ENCODE results near the gene BPIFB1. TPM values are rescaled to one million over a fixed set of nuclear protein-coding genes. Genes with fewer than 3 reads are reported as not detected.

BPIFB1 gene
- total and polyA plus RNA-seq, 2 donors (not counting 3 experiments of a cell fraction or from before 2014, with no cell fraction given): not detected

DNA sequence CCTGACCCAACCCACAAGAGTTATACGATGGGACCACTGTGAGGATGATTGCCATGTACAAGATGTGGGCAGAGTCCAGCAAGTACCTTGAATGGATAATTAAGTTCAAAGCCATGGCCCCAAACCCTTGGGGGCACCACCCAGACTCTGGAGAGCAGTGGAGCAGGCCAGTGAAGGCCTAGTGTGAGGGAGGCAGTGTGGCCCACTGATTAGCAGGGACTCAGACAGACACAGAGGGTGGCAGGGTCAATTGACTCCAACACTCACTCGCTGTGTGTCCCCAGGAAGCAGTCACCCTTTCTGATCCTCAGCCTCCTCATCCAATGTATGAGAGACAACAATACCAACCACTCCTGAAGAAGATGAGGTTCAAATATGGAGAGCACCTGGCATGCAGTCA, 49.0 kb upstream of the BPIFB1 start:
- ChIA-PET POLR2A (no interaction called here), CTCF (no interaction called here)
- DNase-seq (ENCODE audit: low read depth, low spot score) (no peak), FAIRE-seq (no peak)
- intact Hi-C loops (cut with micrococcal nuclease) (no loop called here), dilution Hi-C loops (cut with MboI; ENCODE audit: extremely low pct_ligation_motif_present, low sequenced_read_pairs) (no loop called here)
- H3K27ac ChIP-seq (ENCODE audit: insufficient read depth, low read depth, low read length): no peak overlapping the region
- H3K9ac ChIP-seq (replicated peaks; ENCODE audit: extremely low read depth, insufficient read depth, low read length): no peak overlapping the region
- no peak overlapping the region for H3K4me3 ChIP-seq (replicated peaks in 1 of 3; ENCODE audit: insufficient read depth in 1 of 3, low read depth in 1 of 3, low read length in 3 of 3)
- no peaks in the 10 kb centered on the region for H3K4me1 ChIP-seq (ENCODE audit: control insufficient read depth, extremely low read depth, insufficient read depth, low read length)
- no peaks in the 10 kb centered on the region for H3K79me2 ChIP-seq (ENCODE audit: control insufficient read depth, insufficient read depth, low read length)
- H4K20me1 ChIP-seq (replicated peaks; ENCODE audit: control insufficient read depth, extremely low read depth, insufficient read depth, low read length): no peaks in the 10 kb centered on the region
- no peaks in the 10 kb centered on the region for H3K9me1 ChIP-seq (replicated peaks; ENCODE audit: control insufficient read depth, extremely low read depth, insufficient read depth, low read length)
- no TSS peak for BruUV-seq (replicated peaks)
- no peaks in the 10 kb centered on the region for H3K27me3 ChIP-seq (ENCODE audit: control insufficient read depth in 2 of 2, insufficient read depth in 2 of 2, low read length in 2 of 2)
- no peak overlapping the region for H3K4me2 ChIP-seq (ENCODE audit: insufficient read depth, low read length)
- H3K36me3 ChIP-seq (ENCODE audit: control insufficient read depth in 2 of 2, extremely low read depth in 1 of 2, insufficient read depth in 2 of 2, low read length in 2 of 2): no peaks in the 10 kb centered on the region
- H2AFZ ChIP-seq (ENCODE audit: low read depth, low read length): no peak overlapping the region
- H3K9me3 ChIP-seq (replicated peaks; ENCODE audit: control insufficient read depth, insufficient read depth, low read length): no peaks in the 10 kb centered on the region
- TF ChIP-seq EZH2 (IDR thresholded peaks at IDR 0.05; ENCODE audit: borderline replicate concordance, low read depth, low read length, severe bottlenecking): no peak
- no peak for TF ChIP-seq GATA2 (IDR thresholded peaks at IDR 0.05; ENCODE audit: insufficient read depth, insufficient read length, low read depth, low read length)
- TF ChIP-seq MYC (IDR thresholded peaks at IDR 0.05; ENCODE audit: low read depth, low read length): no peak
- TF ChIP-seq, protein P1, sequence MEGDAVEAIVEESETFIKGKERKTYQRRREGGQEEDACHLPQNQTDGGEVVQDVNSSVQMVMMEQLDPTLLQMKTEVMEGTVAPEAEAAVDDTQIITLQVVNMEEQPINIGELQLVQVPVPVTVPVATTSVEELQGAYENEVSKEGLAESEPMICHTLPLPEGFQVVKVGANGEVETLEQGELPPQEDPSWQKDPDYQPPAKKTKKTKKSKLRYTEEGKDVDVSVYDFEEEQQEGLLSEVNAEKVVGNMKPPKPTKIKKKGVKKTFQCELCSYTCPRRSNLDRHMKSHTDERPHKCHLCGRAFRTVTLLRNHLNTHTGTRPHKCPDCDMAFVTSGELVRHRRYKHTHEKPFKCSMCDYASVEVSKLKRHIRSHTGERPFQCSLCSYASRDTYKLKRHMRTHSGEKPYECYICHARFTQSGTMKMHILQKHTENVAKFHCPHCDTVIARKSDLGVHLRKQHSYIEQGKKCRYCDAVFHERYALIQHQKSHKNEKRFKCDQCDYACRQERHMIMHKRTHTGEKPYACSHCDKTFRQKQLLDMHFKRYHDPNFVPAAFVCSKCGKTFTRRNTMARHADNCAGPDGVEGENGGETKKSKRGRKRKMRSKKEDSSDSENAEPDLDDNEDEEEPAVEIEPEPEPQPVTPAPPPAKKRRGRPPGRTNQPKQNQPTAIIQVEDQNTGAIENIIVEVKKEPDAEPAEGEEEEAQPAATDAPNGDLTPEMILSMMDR (IDR thresholded peaks at IDR 0.05; ENCODE audit: extremely low read depth in 1 of 2, insufficient read depth in 1 of 2, low read depth in 1 of 2, low read length in 2 of 2): no peak
- TF ChIP-seq FOS (IDR thresholded peaks at IDR 0.05; ENCODE audit: borderline replicate concordance, insufficient read depth, low read length): no peak
- TF ChIP-seq POLR2AphosphoS5 (IDR thresholded peaks at IDR 0.05; ENCODE audit: insufficient read depth, low read depth, low read length): no peak
- no peak for TF ChIP-seq POLR2A (IDR thresholded peaks at IDR 0.05; ENCODE audit: low read depth, low read length)
- TF ChIP-seq JUN (IDR thresholded peaks at IDR 0.05; ENCODE audit: borderline replicate concordance, insufficient read depth, insufficient read length, low read depth): no peak
- TF ChIP-seq, protein P2, sequence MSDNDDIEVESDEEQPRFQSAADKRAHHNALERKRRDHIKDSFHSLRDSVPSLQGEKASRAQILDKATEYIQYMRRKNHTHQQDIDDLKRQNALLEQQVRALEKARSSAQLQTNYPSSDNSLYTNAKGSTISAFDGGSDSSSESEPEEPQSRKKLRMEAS (IDR thresholded peaks at IDR 0.05; ENCODE audit: insufficient read depth, insufficient read length): no peak
